Subcutaneous abdominal adipose tissue (tissue), 5 donors: ENCODE data around the gene RNU5D-1.

Experiments used
- H3K27ac ChIP-seq: one replicate; pipeline ENCODE4 v1.7.0; 2013; ENCODE audit warnings: low read depth, mild to moderate bottlenecking, inconsistent platforms, low read length, moderate library complexity
- H3K27me3 ChIP-seq, 5 donors: one replicate each; pipeline ENCODE4 v1.7.0; 2013; ENCODE audit warnings: low read length in 5 of 5, inconsistent platforms in 1 of 5; ENCODE audit not compliant: control insufficient read depth in 5 of 5, insufficient read depth in 4 of 5
- H3K36me3 ChIP-seq, 5 donors: one replicate each; pipeline ENCODE4 v1.7.0; 2013; ENCODE audit warnings: low read length in 5 of 5; ENCODE audit not compliant: control insufficient read depth in 5 of 5, insufficient read depth in 5 of 5
- H3K4me1 ChIP-seq, 5 donors: one replicate each; pipeline ENCODE4 v1.7.0; 2013; ENCODE audit warnings: low read length in 5 of 5, mild to moderate bottlenecking in 3 of 5, moderate library complexity in 1 of 5; ENCODE audit not compliant: control insufficient read depth in 5 of 5, insufficient read depth in 5 of 5
- H3K4me3 ChIP-seq, 5 donors: one replicate each; pipeline ENCODE4 v1.7.0; 2013; ENCODE audit warnings: low read length in 5 of 5, low read depth in 1 of 5
- H3K9ac ChIP-seq, 5 donors: one replicate each; pipeline ENCODE4 v1.7.0; 2013; ENCODE audit warnings: low read length in 5 of 5, mild to moderate bottlenecking in 4 of 5, moderate library complexity in 3 of 5
- H3K9me3 ChIP-seq, 5 donors: one replicate each; pipeline ENCODE4 v1.7.0; 2013; ENCODE audit warnings: low read length in 5 of 5; ENCODE audit not compliant: control insufficient read depth in 5 of 5
- donor health status: healthy.
- donor health status: healthy.
- donor health status: healthy.
- donor health status: healthy.
- donor health status: healthy.

RNU5D-1 gene

DNA sequence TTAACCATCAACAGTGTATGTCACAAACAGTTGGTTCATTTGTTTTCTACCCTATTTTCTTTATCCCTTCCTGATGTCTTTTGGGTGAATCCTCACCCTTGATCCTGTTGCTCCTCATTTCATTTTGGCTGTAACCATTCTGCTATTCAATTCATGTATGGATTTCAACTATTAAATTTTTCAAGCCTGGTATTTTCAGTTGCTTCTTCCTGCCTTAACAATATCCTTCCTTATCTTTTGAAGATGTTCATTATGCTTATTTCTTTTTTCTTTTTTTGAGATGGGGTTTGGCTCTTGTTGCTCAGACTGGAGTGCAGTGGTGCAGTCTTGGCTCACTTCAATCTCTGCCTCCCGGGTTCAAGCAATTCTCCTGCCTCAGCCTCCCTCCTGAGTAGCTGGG, 2.8 kb upstream of the RNU5D-1 start:
- Histone ChIP-seq H3K9ac (no peak overlapping the region), H3K36me3 (no peaks in the 10 kb centered on the region), H3K4me3 (no peak overlapping the region), H3K27me3 (no peaks in the 10 kb centered on the region), H3K4me1 (peaks cover 0 to 10% (median 2%) of the 10 kb centered on the region in 5 donors), H3K27ac (no peak overlapping the region), H3K9me3 (no peaks in the 10 kb centered on the region)

DNA sequence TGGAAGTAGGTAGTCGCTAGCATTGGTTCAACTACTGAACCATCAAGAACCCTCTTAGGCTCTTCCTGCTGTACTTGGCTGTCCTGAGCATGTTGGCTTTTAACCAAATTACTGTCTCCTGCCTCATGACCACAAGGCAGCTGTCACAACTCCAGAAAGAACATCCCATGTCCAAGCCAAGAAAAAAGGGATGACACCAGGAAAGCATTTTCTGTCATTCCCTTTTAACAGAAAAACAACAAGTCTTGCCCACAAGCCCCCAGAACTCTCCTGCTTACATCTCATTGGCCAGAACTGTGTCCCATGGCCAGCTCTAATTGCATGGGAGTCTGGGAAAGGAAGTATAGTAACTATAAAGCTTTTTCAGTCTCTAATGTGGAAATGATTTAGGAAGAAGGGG, 2.4 kb upstream of the RNU5D-1 start:
- H3K27me3 ChIP-seq, result no peaks in the 10 kb centered on the region

DNA sequence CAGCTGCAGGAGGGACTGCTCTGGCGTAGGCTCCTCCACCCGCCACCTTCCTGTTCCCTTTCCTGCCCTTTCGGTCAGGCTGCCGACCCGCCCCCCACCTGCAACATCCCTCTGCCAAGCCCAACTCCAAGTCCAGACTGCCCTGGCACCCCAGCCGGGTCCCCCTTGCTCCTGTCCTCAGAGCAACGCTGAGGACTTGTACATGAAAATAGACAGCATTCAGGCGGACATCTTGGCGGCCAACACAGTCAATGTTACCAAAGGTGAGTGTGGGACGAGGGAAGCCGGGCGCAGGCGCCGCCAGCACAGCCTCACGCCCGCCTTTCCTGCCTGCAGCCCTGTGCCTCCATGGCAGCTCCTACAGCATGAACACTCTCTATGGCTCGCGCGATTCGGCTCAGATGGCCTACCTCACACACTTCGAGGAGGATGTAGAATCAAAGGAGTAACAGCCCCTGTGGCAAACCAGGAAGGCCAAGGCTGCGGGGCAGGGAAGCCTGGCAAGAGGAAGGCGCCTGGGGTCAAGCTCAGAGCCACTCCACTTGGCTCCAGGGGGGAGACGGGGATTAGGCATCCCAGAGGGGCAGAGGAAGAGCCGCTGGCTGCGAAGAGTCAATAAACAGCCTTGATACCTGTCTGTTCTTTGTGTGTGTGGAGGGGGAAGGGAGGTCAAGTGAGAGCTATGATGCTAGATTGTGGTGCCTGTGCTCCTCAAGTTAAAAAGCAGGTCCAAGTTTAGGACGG, 5.8 kb downstream of the RNU5D-1 start:
- Histone ChIP-seq H3K9ac (no peak overlapping the region), H3K27ac (no peak overlapping the region), H3K4me1 (peaks cover 0 to 16% (median 0%) of the 10 kb centered on the region in 5 donors), H3K4me3 (no peak overlapping the region), H3K9me3 (no peaks in the 10 kb centered on the region), H3K27me3 (peaks cover 0 to 8% (median 0%) of the 10 kb centered on the region in 5 donors), H3K36me3 (no peaks in the 10 kb centered on the region)

More for the DNA sequence above, 2.4 kb upstream of the RNU5D-1 start:
- Histone ChIP-seq H3K4me1 (peaks cover 0 to 10% (median 2%) of the 10 kb centered on the region in 5 donors), H3K4me3 (no peak overlapping the region), H3K9me3 (no peaks in the 10 kb centered on the region), H3K9ac (no peak overlapping the region), H3K27ac (no peak overlapping the region), H3K36me3 (no peaks in the 10 kb centered on the region)

DNA sequence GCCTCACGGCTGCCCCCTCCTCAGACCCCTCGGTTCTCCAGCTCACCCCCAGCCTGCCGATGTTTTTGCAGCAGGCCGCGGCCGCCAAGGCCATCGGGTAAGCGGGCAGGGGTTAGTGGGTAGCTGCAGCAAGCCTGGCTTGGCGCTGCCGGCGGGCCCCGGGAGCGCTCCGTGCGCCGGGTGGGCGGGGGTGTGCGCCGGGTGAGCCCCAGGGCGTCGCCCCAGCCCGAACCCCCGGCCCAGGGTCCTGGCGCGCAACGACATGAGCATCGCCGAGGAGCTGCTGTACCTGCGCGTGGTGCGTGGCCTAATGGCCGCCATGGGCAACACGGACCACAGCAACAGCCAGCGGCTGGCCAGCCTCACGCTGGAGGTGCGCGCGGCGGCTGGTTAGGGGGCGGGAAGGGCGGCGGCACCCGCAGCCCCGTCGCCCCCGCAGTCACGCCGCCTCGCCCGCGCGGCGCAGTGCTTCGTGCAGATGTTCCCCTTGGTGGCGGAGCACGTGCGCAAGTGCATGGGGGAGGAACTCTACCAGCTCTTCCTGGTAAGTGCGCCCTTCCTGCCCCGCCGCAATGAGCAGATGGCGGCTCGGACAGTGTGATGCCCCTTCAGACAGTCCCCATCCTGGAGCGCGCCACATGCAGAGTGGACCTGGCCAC, 6.5 kb downstream of the RNU5D-1 start:
- no peaks in the 10 kb centered on the region for H3K9me3 ChIP-seq
- no peak overlapping the region for H3K4me3 ChIP-seq
- no peak overlapping the region for H3K9ac ChIP-seq
- H3K27me3 ChIP-seq, result peaks cover 0 to 8% (median 0%) of the 10 kb centered on the region in 5 donors
- no peak overlapping the region for H3K27ac ChIP-seq
- no peaks in the 10 kb centered on the region for H3K36me3 ChIP-seq
- peaks cover 0 to 16% (median 0%) of the 10 kb centered on the region in 5 donors for H3K4me1 ChIP-seq

DNA sequence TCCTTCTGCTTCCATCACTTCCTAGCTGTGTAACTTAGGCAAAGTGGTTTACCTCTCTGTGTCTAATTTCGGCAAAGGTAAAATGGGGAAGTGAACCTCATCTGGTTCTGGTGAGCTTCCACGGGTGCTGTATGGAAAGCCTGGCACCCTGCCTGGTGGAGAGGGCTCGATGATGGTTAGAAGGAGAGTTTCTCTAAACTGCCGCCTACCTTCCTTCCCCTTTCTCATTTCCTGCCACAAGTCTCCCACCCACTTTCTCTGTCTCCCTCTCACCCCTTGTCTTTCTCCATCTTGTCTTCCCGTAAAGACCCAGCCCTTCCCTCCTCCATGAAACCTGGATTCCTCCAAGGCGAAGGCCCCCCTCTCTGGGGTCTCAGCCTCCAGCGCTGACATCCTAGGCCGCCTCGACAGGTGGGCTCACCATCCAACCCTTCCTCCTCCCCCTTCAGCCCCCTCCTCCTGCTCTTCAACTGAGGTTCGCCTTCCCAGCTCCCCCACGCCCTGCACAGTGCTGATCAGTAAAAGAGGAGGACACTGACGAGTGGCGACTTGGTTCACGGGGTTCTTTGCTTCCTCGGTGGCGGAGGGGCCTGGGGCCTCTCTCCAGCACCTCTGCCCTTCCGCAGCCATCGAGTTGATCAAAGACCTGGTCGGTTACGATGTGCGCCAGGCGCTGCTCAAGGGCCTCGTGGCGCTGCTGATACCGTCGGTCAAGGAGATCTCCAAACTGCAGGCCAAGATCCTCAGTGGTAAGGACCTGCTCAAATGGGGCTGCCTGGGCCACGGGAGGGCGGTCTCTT, 7.3 kb downstream of the RNU5D-1 start:
- Histone ChIP-seq H3K27ac (no peak overlapping the region), H3K4me3 (no peak overlapping the region), H3K4me1 (peaks cover 0 to 16% (median 0%) of the 10 kb centered on the region in 5 donors), H3K27me3 (peaks cover 0 to 8% (median 0%) of the 10 kb centered on the region in 5 donors), H3K9me3 (no peaks in the 10 kb centered on the region), H3K9ac (no peak overlapping the region), H3K36me3 (no peaks in the 10 kb centered on the region)

DNA sequence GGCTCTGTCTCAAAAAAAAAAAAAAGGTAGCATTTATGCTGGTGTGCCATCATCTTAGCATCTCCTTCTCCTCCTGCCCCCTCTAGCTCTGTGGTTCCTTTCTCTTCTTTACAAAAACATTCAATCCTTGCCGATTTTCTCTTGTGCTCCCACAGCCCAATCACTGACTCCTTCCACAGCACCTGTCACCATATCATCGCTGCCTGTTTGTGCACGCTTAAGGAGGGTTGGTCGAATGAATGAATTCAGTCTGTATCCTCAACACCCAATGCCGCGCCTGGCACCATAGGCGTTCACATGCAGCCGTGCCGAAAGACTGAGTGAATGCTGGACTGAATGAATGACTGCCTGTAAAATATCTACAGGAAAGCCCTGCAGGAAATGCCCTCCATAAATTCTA, 7.9 kb downstream of the RNU5D-1 start:
- Histone ChIP-seq H3K27ac (no peak overlapping the region), H3K27me3 (peaks cover 0 to 8% (median 0%) of the 10 kb centered on the region in 5 donors), H3K9ac (no peak overlapping the region), H3K4me1 (peaks cover 0 to 16% (median 0%) of the 10 kb centered on the region in 5 donors), H3K4me3 (no peak overlapping the region), H3K9me3 (no peaks in the 10 kb centered on the region), H3K36me3 (no peaks in the 10 kb centered on the region)

DNA sequence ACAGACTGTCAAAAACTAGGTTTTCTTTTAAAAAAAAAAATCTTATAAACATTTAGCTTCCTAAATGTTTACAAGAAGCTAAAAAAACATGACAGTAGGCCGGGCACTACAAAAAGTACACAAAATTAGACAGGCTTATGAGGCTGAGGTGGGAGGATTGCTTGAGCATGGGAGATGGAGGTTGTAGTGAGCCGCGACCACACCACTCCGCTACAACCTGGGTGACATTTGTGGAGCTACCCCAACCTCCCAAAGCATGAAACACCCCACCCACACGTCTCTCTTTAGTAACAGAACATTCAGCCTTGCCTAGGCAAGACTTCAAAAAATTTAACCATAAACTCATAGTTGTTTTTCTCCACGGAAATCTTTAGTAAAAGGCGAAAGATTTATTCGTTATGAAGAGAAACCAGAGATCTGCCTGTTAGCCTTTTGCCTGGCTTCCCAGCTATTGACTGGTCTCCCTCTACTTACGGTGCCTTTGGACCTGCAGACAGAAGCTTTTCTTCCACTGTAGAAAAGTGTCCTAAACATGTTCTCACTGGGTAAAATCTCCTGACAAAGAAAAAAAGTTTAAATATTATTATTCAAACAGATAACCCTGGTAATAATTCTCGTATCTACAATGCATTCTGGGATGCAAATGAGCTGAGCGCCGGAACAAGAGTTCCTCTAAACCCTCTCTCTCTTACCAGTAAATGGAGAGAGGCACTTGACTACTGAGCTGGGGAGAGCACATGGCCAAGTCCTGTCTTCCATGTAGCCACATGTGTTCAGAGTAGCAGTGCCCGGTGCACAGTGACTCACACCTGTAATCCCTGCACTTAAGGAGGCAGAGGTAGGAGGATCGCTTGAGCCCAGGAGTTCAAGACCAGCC, 9.2 kb downstream of the RNU5D-1 start:
- H3K27ac ChIP-seq, result no peak overlapping the region
- H3K36me3 ChIP-seq, result no peaks in the 10 kb centered on the region
- H3K4me1 ChIP-seq, result peaks cover 0 to 16% (median 0%) of the 10 kb centered on the region in 5 donors
- no peak overlapping the region for H3K4me3 ChIP-seq
- peak overlapping the region in 1 of 5 donors; percentile 25 for H3K9ac ChIP-seq
- H3K9me3 ChIP-seq, result no peaks in the 10 kb centered on the region
- peaks cover 0 to 8% (median 0%) of the 10 kb centered on the region in 5 donors for H3K27me3 ChIP-seq

DNA sequence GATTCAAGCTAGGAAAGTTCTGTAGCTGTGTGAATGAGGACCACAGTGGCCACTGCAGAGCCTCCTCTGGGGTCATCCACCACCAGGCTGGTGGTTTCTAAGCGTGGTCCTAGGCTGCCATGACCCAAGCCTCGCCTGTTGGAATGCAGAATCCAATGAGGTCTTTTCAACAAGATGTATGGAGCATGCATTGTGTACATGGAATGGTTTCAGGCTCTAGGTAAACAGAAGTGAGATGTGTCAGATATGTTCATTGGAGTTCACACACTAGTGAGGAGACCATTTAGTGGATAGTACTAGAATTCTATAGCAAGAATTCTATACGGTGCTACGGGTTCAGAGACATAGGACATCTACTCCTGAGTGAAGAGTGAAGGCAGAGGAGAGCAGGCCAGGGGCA, 10.7 kb downstream of the RNU5D-1 start:
- no peak overlapping the region for H3K27ac ChIP-seq

DNA sequence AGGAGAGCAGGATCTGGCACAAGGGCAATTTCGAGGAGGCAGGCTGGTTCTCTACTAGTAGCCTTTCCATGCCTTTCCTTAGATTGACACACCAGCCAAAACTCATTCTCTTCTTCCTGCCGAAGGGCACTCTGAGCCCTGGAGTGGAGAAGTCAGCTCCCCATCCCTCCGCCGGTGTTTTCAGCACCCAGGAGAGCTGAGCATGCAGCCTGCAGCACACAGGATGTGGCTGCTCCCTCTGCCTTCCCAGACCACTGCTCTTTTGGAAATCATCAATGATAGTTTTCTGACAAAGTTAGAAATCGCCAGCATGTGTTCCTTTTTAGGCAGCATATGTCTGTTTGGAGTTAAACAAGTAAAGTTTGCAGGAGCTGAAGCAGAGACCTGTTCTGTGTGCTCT, 11.7 kb downstream of the RNU5D-1 start:
- no peak overlapping the region for H3K27ac ChIP-seq
- H3K36me3 ChIP-seq, result no peaks in the 10 kb centered on the region
- no peaks in the 10 kb centered on the region for H3K27me3 ChIP-seq

More for the DNA sequence above, 10.7 kb downstream of the RNU5D-1 start:
- H3K9me3 ChIP-seq, result no peaks in the 10 kb centered on the region
- H3K36me3 ChIP-seq, result no peaks in the 10 kb centered on the region
- H3K4me1 ChIP-seq, result peaks cover 0 to 16% (median under 1%) of the 10 kb centered on the region in 5 donors
- peaks cover 0 to 8% (median 0%) of the 10 kb centered on the region in 5 donors for H3K27me3 ChIP-seq
- no peak overlapping the region for H3K9ac ChIP-seq
- H3K4me3 ChIP-seq, result no peak overlapping the region

More for the DNA sequence above, 11.7 kb downstream of the RNU5D-1 start:
- Histone ChIP-seq H3K4me1 (peaks cover 0 to 16% (median 3%) of the 10 kb centered on the region in 5 donors), H3K4me3 (no peak overlapping the region), H3K9ac (no peak overlapping the region), H3K9me3 (no peaks in the 10 kb centered on the region)
